Prostate gland (tissue), 2 donors: Measurements from ENCODE around the gene ADCYAP1R1.

ENCODE experiments used
- POLR2A ChIP-seq: fragments of 450-650 bp; IDR thresholded peaks from one replicate; pipeline ENCODE4 v1.6.1; 2016; ENCODE audit warnings: antibody characterized with exemption, mild to moderate bottlenecking
- POLR2AphosphoS5 ChIP-seq: sonication (generic); formaldehyde crosslinking; IDR thresholded peaks from one replicate; pipeline ENCODE4 v1.6.1; 2017; ENCODE audit warnings: antibody characterized with exemption
- TF ChIP-seq, protein P1 (sequence below), 4 experiments: fragments of 200-600 bp in 2 of 4; fragments of 450-650 bp in 2 of 4; sonication (generic) in 2 of 4; IDR thresholded peaks; 1 replicate in 3 of 4; 2 replicates in 1 of 4; pipeline ENCODE4 v1.5.1; 2016 to 2019; ENCODE audit warnings: antibody characterized with exemption in 4 of 4, mild to moderate bottlenecking in 2 of 4, moderate library complexity in 2 of 4

DNA sequence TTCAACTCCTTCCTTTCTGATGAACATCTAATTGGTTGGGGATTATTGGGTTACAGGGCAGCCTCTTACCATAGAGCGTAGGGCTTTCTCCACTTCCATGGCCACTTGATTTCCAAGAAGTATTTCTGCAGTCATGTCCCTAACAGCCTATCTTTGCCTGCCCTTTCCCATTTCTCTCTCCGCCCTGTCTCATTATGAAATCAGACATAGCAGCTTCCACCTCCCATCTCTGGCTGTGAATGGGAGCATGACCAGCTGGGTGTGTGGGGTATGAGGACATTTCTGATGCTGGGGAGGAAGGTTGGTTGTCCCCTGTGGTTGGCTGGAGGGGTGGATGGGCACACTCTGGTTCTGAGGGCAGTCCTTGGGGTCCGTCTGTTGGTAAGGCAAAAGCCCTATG, 41.2 kb downstream of the ADCYAP1R1 start:
- TF ChIP-seq, protein P1, sequence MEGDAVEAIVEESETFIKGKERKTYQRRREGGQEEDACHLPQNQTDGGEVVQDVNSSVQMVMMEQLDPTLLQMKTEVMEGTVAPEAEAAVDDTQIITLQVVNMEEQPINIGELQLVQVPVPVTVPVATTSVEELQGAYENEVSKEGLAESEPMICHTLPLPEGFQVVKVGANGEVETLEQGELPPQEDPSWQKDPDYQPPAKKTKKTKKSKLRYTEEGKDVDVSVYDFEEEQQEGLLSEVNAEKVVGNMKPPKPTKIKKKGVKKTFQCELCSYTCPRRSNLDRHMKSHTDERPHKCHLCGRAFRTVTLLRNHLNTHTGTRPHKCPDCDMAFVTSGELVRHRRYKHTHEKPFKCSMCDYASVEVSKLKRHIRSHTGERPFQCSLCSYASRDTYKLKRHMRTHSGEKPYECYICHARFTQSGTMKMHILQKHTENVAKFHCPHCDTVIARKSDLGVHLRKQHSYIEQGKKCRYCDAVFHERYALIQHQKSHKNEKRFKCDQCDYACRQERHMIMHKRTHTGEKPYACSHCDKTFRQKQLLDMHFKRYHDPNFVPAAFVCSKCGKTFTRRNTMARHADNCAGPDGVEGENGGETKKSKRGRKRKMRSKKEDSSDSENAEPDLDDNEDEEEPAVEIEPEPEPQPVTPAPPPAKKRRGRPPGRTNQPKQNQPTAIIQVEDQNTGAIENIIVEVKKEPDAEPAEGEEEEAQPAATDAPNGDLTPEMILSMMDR (IDR thresholded peaks at IDR 0.05): no peak
- TF ChIP-seq POLR2A: no peak
- TF ChIP-seq POLR2AphosphoS5: no peak
